Endometrial microvascular endothelial cells (primary cell): ENCODE results near the gene GPR153. TPM values are rescaled to one million over a fixed set of nuclear protein-coding genes. Genes with fewer than 3 reads are reported as not detected.

Experiments
- in situ Hi-C: cut with HindIII; loops from 2 replicates; pipeline ENCODE4 v1.10.0; 2017; ENCODE audit warnings: low sequenced_read_pairs, low pct_unique_long_range_greater_than_20kb; ENCODE audit errors: inconsistent ontology term
- total RNA-seq: library from RNA; depleted of rRNA; stranded (reverse); fragments of >200 nt; gene quantifications from one replicate; pipeline ENCODE4 v1.2.3, GENCODE V29; 2015; ENCODE audit errors: inconsistent ontology term

The GPR153 gene
- total RNA-seq, 1 donor from 2014 or later: 2.2 TPM

GRCh38 chr1:6272452-6272851 lies 11.6 kb upstream of the GPR153 start:
- in situ Hi-C loops: no loop called here

GRCh38 chr1:6271554-6271953 lies 10.7 kb upstream of the GPR153 start:
- in situ Hi-C loops: no loop called here

DNA sequence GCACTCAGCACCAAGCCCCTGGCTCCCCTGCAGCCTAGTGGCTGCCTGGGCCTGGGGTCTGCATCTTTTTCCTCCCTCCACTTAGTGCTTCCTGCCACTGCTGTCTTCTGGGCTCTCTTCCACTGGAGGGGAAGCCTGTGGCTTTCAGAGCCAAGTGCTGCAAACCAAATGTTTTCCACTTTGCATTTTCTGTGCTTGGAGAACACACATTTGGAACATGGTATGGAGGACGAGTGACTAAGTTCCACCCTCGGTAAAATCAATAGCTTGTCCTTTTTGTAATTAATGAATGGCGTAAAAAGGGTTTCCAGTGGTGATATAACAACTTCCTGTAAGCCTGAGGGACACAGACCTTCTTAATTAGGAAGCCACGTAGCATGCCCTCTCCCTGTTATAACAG lies 10.1 kb upstream of the GPR153 start:
- in situ Hi-C loops: no loop called here

DNA sequence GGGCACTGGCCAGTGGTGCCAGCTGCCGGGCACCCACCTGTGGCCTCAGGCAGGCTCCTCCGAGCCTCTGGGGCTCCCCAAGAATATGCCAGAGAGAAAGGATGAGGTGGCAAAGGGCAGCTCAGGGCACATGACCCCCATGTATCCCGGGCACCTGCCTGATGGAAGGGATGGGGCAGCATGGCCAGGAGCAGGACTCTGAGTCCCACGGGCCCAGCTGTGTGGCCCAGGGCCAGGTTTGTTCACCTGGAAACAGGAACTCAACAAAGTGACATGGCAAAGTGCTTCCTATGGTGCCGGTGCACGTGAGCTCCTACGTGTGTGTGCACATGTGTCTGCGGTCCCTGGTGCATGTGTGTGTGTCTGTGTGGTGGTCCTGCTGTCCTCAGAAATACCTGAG lies 9.5 kb upstream of the GPR153 start:
- in situ Hi-C loops: no loop called here

- in situ Hi-C loops: no loop called here
These were observed 9.0 kb upstream of the GPR153 start for GRCh38 chr1:6269720-6270400.

GRCh38 chr1:6269296-6269695 lies 8.4 kb upstream of the GPR153 start:
- in situ Hi-C loops: no loop called here

DNA sequence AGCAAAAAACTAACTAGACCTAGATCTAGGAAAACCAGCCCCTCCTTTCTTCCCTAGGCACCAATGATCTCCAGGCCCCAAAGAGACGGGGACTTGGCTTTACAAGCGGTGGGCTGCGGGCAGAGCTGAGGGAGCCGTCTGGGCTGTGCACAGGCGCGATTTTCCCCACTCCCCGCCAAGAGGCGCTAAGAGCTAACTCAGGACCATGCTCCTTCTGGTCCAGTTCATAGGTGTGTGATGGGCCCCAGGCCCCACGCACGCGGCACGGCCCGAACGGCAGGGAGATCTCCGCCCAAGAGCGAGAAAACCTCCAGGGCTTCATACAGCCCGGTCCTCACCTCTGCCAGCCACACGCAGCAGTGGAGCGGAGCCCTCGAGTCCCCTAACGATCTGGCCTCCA lies 7.5 kb upstream of the GPR153 start:
- in situ Hi-C loops: no loop called here

DNA sequence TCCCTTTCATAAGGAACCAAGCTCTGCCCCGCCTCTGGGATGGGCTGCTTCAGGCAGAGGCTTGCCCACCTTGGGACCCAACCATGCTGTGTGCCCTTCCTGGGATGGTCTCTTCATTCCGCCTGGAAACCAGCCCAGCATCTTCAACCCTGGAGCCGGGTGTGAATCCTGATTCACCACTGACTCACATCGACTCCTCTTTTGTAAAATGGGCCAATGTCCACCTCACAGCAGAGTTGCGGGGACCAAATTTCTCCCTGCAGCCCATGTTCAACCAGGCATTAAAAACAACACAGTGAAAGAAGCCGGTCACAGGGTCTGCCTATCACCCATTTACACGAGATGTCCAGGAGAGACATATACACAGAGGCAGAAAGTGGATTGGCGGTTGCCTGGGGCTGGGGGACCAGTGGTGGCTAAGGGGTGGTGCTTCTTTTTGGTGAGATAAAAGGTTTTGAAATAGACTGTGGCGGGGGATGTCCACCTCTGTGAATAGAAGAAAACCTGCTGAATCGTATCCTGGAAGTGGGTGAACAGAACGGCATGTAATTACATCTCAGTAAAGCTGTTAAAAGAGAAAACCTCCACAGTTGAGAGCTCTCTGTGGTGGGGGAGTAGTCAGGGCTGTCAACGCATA lies 6.9 kb upstream of the GPR153 start:
- in situ Hi-C loops: no loop called here

- in situ Hi-C loops: no loop called here
These were observed 5.7 kb upstream of the GPR153 start for GRCh38 chr1:6266641-6267040.

DNA sequence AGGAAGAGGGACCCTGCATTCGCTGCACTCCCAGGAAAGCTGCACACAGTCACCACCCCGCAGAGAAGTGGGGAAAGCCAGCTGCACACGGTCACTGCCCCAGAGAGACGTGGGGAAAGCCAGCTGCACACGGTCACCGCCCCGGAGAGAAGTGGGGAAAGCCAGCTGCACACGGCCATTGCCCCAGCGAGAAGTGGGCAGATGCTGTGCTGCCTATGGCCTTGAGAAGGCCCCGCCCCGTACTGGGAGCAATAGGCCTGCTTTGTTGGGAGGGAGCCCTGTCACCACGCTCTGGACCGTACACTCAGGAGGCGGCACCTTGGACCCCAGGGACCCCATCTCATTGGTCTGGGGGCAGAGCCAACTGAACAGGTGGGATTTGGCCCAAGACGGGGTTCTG lies 4.3 kb upstream of the GPR153 start:
- in situ Hi-C loops: no loop called here

DNA sequence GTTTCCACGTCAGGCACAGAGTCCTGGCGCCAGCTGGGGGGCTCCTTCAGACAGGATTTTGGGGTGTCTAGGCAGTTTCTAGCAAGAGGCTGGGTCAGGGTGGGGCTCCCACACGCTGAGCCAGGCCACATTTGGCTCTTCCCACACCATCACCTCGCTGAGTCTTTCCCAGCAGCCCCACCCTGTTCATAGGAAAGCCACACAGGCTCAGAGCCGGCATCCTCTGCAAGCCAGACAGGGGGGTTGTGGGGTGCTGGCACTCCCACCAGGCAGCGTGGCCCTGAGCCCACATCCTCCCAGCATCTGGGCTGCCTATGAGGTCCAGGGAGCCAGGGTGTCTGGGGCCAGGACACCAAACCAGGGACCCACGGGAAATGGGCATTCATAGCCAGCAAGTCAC lies 2.8 kb upstream of the GPR153 start:
- in situ Hi-C loops: no loop called here

DNA sequence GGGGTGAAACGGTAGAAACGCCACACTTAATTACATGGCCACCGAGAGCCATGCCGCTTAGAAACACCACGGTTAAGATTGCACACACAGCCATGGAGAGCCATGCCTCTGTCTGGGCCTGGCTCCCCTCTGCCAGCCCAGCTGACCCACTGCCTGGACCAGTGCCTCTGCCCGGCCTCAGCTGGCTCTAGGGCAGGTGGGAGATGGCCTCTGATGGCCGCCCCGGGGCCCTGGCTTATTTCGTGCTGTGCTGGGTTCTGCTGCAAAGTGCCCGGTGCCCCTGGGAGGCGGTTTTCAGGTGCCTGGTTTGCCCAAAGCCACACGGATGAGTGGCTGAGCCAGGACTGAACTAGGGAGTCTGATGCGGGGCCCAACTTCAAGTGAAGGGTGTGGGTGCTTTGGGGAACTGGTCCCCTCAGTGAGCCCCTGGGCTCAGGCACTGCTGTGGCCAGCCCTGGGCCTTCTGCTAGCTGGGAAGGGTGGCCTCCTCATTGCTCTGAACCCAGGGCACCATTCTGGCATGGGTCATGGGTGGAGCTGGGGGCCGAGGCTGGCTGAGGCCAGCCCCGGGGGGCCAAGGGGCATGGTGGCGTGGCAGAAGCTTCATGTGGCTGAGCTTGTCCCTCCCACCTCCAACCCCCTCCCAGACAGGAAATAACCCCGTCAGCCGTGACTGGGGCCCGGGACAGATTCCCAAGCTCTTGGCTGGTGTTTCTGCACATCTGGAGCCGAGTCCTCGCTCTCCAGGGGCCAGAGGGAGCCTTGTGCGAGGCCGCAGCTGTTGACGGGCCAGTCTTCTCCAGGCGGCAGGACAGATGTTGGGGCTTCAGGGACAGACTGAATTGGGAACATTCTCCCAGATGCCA lies 1.9 kb upstream of the GPR153 start:
- in situ Hi-C loops: no loop called here

DNA sequence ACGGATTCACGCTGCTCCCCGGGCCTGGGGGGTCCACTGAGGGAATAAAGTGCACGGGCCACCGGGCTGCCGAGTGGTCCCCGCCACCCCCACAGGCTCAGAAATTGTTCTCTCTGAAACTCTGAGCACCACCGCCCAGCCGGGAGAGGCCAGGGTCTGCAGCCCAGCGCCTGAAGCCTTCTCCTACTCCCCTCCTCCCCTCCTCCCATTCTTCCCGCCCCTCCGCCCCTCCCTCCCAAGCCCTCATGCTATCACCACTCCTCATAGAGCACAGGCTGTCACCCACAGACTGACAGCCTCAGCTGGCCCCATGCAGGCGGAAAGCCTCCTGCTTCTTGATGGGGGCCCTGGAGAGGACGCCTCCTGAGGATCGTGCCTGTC lies 707 bp upstream of the GPR153 start:
- in situ Hi-C loops: no loop called here

GRCh38 chr1:6260433-6260934 lies 414 bp downstream of the GPR153 start:
- in situ Hi-C loops: no loop called here

DNA sequence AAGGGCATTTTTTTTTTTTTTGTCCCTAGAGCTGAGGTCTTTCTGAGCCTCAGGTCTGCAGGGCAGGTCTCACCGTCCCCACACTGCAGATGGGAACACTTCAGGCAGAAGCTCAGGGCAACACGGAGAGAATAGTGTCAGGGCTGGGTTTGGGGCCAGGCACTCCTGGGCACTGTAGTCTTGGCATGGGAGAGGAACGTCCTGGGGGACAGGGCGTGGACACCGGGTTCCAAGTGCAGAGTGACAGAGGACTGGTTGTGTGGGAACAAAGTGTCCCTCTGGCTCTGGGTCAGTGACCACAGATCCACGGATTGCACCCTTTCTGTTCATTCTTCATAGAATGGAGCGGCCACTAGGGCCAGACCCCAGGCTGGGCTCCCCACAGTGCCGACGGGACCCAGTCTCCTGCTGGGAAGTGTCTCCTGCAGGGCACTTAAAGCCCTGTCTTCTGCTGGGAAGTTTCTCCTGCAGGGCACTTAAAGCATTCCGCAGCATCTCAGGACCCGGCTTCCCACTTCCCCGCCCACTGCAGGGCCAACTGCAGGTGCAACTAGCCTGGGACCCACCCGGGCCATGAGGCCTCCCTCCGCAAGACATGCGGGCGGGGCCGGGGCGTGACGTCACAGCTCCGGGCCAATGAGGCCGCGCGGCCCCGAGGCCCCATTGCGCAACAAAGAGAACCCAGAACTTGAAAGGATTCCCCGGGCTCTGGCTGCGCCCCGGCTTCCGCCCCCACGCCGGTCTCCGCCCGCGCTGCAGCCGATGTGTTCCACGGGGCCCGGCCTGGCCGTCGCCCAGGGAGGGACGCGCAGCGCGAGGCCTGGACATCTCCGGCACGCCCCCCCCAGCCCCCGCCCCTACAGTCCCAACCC lies 1.2 kb downstream of the GPR153 start:
- in situ Hi-C loops: no loop called here

DNA sequence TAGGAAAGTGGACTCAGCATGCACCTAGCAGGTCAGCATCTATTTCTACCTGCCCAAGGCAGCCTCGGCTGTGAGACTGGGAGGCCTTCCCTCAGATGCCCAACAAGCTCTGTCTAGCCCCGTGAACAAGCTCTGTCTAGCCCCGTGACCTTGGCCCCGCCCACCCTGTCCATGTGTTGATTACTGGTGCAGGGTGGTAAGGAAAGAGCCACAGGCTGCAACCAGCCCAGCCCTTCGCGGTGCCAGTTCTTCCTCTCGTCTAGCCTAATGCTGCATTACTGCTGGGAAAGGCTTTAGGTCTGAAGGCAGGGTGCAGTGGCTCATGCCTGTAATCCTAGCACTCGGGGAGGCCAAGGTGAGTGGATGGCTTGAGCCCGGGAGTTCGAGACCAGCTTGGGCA lies 2.2 kb downstream of the GPR153 start:
- in situ Hi-C loops: no loop called here

DNA sequence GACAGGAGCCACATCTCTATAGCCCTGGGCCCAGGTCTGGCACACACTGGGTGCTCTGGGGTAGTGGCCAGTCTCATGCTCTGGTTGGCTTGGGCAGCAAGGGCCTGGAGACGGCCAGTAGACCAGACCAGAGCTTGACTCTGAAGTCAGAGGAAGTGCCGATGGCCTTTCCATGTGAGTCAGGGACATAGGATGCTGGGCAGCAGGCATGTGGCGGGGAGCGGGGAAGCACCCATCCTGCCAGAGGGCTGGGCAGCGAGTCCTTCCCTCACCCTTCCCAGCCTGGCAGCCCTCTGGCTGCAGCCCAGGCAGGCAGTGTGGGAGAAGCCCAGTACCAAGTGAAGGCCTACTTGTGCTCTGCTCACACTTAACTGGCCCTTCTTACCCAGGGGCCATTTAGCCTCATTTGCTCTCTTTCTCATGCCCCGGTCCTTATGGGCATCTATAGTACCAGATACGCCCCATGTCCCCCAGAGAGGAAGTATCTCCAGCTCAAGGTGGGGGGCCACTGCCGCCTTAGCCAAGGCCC lies 3.3 kb downstream of the GPR153 start:
- in situ Hi-C loops: no loop called here

- in situ Hi-C loops: no loop called here
These were observed 4.3 kb downstream of the GPR153 start for GRCh38 chr1:6256645-6257044.

GRCh38 chr1:6254691-6255090 lies 6.2 kb downstream of the GPR153 start:
- in situ Hi-C loops: no loop called here
